ENCODE data around the gene CACNG7. TPM values are rescaled to one million over a fixed set of nuclear protein-coding genes. Genes with fewer than 3 reads are reported as not detected.

CACNG7 gene
- total and polyA plus RNA-seq, 4 donors, result not detected

DNA sequence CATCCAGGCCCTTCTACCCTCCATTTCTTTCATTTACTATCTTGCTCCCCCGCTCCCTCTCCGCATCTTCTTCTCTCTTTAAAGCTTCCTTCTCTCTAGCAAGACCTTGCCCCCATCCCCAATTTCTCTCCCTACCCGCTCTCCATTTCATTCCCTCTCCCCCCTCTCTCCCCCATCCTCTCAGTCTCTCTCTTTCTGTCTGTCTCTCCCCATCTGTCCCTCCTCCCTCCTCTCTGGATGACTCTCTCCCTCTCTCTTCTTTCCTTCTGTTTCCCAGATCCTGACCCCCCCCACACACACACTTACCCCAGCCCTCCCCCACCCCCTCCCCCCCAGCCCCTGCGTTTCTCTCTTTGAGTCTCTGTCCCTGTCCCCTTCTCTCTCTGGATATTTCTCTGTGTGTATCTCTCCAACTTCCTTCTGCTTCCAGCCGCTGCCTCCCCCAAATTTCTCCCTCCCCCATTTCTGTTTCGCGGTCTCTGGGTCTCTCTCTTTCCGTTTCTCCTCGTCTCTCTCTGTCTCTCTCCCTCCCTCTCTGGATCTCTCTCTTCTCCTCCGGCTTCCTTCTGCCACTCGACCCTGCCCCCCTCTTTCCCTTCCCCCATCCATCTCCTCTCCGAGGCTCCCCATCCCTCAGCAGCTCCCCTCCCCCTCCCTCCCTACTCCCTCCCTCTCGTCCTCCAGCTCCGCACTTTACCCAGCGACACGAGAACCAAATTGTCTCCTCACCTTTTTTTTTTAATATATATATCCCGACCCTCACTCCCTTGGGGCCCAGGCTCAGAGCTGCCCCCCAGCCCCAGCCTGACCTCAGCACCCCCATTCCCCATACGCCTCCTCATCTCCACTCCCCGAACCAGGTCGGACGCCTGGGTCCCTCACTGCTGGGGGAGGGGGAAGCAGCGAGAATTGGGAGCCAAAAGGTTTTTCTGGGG is 50.0 kb downstream of the CACNG7 start:
- no peaks in the 10 kb centered on the region for H3K9me3 ChIP-seq (ENCODE audit: control insufficient read depth in 4 of 4, low read length in 3 of 4)
- 3% methylated on average over 22 of the region's 22 CpGs for WGBS
- H3K4me3 ChIP-seq (ENCODE audit: low read depth in 1 of 3, low read length in 3 of 3), result no peak overlapping the region
- no peaks in the 10 kb centered on the region for H3K4me1 ChIP-seq (ENCODE audit: control insufficient read depth in 4 of 4, insufficient read depth in 4 of 4, low read length in 3 of 4)
- H3K27me3 ChIP-seq (ENCODE audit: control insufficient read depth in 4 of 4, insufficient read depth in 4 of 4, low read length in 3 of 4), result peaks cover 6 to 16% (median 9%) of the 10 kb centered on the region in 4 donors
- H3K9ac ChIP-seq (ENCODE audit: low read depth in 1 of 2, low read length in 2 of 2), result no peak overlapping the region
- no peak overlapping the region for H3K27ac ChIP-seq (ENCODE audit: low read depth in 1 of 2, low read length in 2 of 2)
- no peaks in the 10 kb centered on the region for H3K36me3 ChIP-seq (ENCODE audit: control insufficient read depth in 4 of 4, insufficient read depth in 3 of 4, low read depth in 1 of 4, low read length in 3 of 4)
- no peak for TF ChIP-seq FOXA2 (IDR thresholded peaks at IDR 0.05)
- TF ChIP-seq REST (IDR thresholded peaks at IDR 0.05), result no peak
- no peak for TF ChIP-seq GABPA (IDR thresholded peaks at IDR 0.05 in 1 of 2, conservative IDR thresholded peaks at IDR 0.05 in 1 of 2)
- no peak for TF ChIP-seq TAF1 (conservative IDR thresholded peaks at IDR 0.05)
- no peak for TF ChIP-seq SP1 (IDR thresholded peaks at IDR 0.05)
- no peak for TF ChIP-seq FOXA1 (IDR thresholded peaks at IDR 0.05)
- no peak for TF ChIP-seq EGR1 (IDR thresholded peaks at IDR 0.05; ENCODE audit: low read depth in 2 of 2)
- no peak for TF ChIP-seq HNF4G (IDR thresholded peaks at IDR 0.05)
- no peak for TF ChIP-seq HNF4A (conservative IDR thresholded peaks at IDR 0.05)
- TF ChIP-seq YY1 (IDR thresholded peaks at IDR 0.05), result no peak
- no peak for TF ChIP-seq MAX (IDR thresholded peaks at IDR 0.05)
- no peak for TF ChIP-seq RAD21 (IDR thresholded peaks at IDR 0.05)
- no peak for DNase-seq (ENCODE audit: low spot score)

DNA sequence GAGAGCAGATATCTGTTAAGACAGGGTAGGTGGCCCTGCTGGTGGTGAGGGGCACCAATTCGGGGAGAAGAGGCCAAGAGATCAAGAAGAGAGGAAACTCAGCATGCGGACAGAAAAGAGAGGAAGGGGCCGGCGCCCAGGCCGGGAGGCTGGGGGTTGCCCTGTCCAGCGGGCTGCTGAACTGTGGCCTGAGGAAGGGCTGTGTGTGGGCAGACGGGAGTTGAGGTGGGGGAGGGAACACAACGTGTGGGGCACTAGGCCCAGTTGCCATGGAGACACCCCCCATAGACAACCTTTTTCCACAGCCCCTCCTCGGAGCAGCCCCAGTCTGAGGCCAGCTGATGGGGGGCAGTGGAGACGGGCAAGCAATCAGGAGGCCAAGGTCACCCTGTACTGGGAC is 51.1 kb downstream of the CACNG7 start:
- Histone ChIP-seq H3K27me3 (ENCODE audit: control insufficient read depth in 4 of 4, insufficient read depth in 4 of 4, low read length in 3 of 4) (peaks cover 6 to 16% (median 10%) of the 10 kb centered on the region in 4 donors), H3K36me3 (ENCODE audit: control insufficient read depth in 4 of 4, insufficient read depth in 3 of 4, low read depth in 1 of 4, low read length in 3 of 4) (no peaks in the 10 kb centered on the region), H3K9me3 (ENCODE audit: control insufficient read depth in 4 of 4, low read length in 3 of 4) (no peaks in the 10 kb centered on the region), H3K4me1 (ENCODE audit: control insufficient read depth in 4 of 4, insufficient read depth in 4 of 4, low read length in 3 of 4) (no peaks in the 10 kb centered on the region), H3K4me3 (ENCODE audit: low read depth in 1 of 3, low read length in 3 of 3) (no peak overlapping the region), H3K27ac (ENCODE audit: low read depth in 1 of 2, low read length in 2 of 2) (no peak overlapping the region), H3K9ac (ENCODE audit: low read depth in 1 of 2, low read length in 2 of 2) (no peak overlapping the region)
- WGBS, result 4% methylated on average over 10 of the region's 10 CpGs
- no peak for DNase-seq (ENCODE audit: low spot score)
- no peak for TF ChIP-seq NR2F2 (IDR thresholded peaks at IDR 0.05)
- TF ChIP-seq TAF1 (conservative IDR thresholded peaks at IDR 0.05), result no peak
- no peak for TF ChIP-seq GABPA (IDR thresholded peaks at IDR 0.05 in 1 of 2, conservative IDR thresholded peaks at IDR 0.05 in 1 of 2)
- TF ChIP-seq FOXA2 (IDR thresholded peaks at IDR 0.05), result no peak

DNA sequence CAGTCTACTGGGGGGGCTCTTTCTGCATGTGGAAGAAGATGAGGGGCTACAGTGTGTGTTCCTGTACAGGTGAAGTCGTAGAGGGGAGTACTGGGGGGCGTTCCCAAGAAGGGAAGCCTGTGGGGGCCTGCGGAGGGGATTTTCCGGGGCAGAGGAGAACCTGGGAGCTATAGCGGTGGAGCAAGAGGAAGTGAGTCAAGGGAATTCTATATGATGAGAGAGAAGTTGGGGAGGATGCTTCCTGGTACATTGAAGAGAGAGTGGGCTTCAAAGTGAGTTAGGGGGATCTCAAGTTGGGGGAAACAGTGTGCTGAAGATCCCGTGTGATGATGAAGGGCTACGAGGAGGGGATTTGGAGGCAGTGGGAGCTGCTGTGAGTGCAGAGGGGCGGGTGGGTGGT is 51.8 kb downstream of the CACNG7 start:
- Histone ChIP-seq H3K36me3 (ENCODE audit: control insufficient read depth in 4 of 4, insufficient read depth in 3 of 4, low read depth in 1 of 4, low read length in 3 of 4) (no peaks in the 10 kb centered on the region), H3K27me3 (ENCODE audit: control insufficient read depth in 4 of 4, insufficient read depth in 4 of 4, low read length in 3 of 4) (peaks cover 6 to 16% (median 10%) of the 10 kb centered on the region in 4 donors), H3K4me1 (ENCODE audit: control insufficient read depth in 4 of 4, insufficient read depth in 4 of 4, low read length in 3 of 4) (no peaks in the 10 kb centered on the region), H3K9me3 (ENCODE audit: control insufficient read depth in 4 of 4, low read length in 3 of 4) (no peaks in the 10 kb centered on the region), H3K27ac (ENCODE audit: low read depth in 1 of 2, low read length in 2 of 2) (no peak overlapping the region), H3K4me3 (ENCODE audit: low read depth in 1 of 3, low read length in 3 of 3) (no peak overlapping the region), H3K9ac (ENCODE audit: low read depth in 1 of 2, low read length in 2 of 2) (no peak overlapping the region)
- WGBS, result 8% methylated on average over 8 of the region's 8 CpGs
- TF ChIP-seq EGR1 (IDR thresholded peaks at IDR 0.05; ENCODE audit: low read depth in 2 of 2) (no peak), HNF4A (conservative IDR thresholded peaks at IDR 0.05) (no peak), NR2F2 (IDR thresholded peaks at IDR 0.05) (no peak), YY1 (IDR thresholded peaks at IDR 0.05) (no peak), TAF1 (conservative IDR thresholded peaks at IDR 0.05) (no peak), REST (IDR thresholded peaks at IDR 0.05) (no peak), RXRA (IDR thresholded peaks at IDR 0.05) (no peak), JUND (IDR thresholded peaks at IDR 0.05) (no peak), FOXA1 (IDR thresholded peaks at IDR 0.05) (no peak), MAX (IDR thresholded peaks at IDR 0.05) (no peak)
- no peak for DNase-seq (ENCODE audit: low spot score)
